NT2/D1 (cell line): Measurements from ENCODE around the gene PDGFC.

Source experiments
- DNase-seq: peaks from one replicate; pipeline ENCODE4 v3.0.0-alpha.2; 2011; ENCODE audit warnings: low read depth, low spot score
- H3K27me3 ChIP-seq: 2 replicates; pipeline ENCODE4 v1.6.0; 2011; ENCODE audit warnings: mild to moderate bottlenecking; ENCODE audit not compliant: insufficient read length, insufficient read depth
- H3K36me3 ChIP-seq: 2 replicates; pipeline ENCODE4 v1.6.1; 2011; ENCODE audit warnings: mild to moderate bottlenecking, low read length, mixed read lengths; ENCODE audit not compliant: insufficient read depth, insufficient read length
- H3K4me1 ChIP-seq: 2 replicates; pipeline ENCODE4 v1.5.1; 2011; ENCODE audit not compliant: insufficient read depth, insufficient read length
- H3K4me3 ChIP-seq: 2 replicates; pipeline ENCODE4 v1.5.1; 2011; ENCODE audit warnings: low read depth; ENCODE audit not compliant: insufficient read length
- H3K9ac ChIP-seq: 2 replicates; pipeline ENCODE4 v1.6.0; 2011; ENCODE audit warnings: low read depth; ENCODE audit not compliant: insufficient read length
- H3K9me3 ChIP-seq: 2 replicates; pipeline ENCODE4 v1.5.1; 2011; ENCODE audit warnings: mild to moderate bottlenecking, low read length; ENCODE audit not compliant: insufficient read depth
- SUZ12 ChIP-seq: IDR thresholded peaks from 2 replicates; pipeline ENCODE4 v1.6.1; 2011; ENCODE audit not compliant: insufficient read length, insufficient read depth; ENCODE audit errors: extremely low read depth
- YY1 ChIP-seq: IDR thresholded peaks from 2 replicates; pipeline ENCODE4 v1.6.1; 2011; ENCODE audit not compliant: insufficient read length, insufficient read depth
- ZNF274 ChIP-seq: IDR thresholded peaks from 2 replicates; pipeline ENCODE4 v1.6.1; 2011; ENCODE audit warnings: mild to moderate bottlenecking, low read depth, low read length

PDGFC gene

GRCh38 chr4:156956359-156956758 lies 15.2 kb downstream of the PDGFC start:
- TF ChIP-seq ZNF274 (no peak), YY1 (no peak), SUZ12 (no peak)
- no peak for DNase-seq
- H3K4me1 ChIP-seq: no peaks in the 10 kb centered on the region
- no peak overlapping the region for H3K9ac ChIP-seq
- H3K27me3 ChIP-seq: no peaks in the 10 kb centered on the region
- no peaks in the 10 kb centered on the region for H3K9me3 ChIP-seq
- H3K36me3 ChIP-seq: no peaks in the 10 kb centered on the region
- no peak overlapping the region for H3K4me3 ChIP-seq

GRCh38 chr4:156954587-156954986 lies 17.0 kb downstream of the PDGFC start:
- no peaks in the 10 kb centered on the region for H3K36me3 ChIP-seq
- no peak overlapping the region for H3K9ac ChIP-seq
- H3K9me3 ChIP-seq: no peaks in the 10 kb centered on the region
- H3K4me1 ChIP-seq: no peaks in the 10 kb centered on the region
- no peaks in the 10 kb centered on the region for H3K27me3 ChIP-seq
- no peak for DNase-seq
- no peak for TF ChIP-seq ZNF274
- H3K4me3 ChIP-seq: no peak overlapping the region

- DNase-seq: no peak
- H3K9ac ChIP-seq: no peak overlapping the region
- no peaks in the 10 kb centered on the region for H3K36me3 ChIP-seq
- TF ChIP-seq ZNF274 (no peak), SUZ12 (no peak), YY1 (no peak)
- H3K4me3 ChIP-seq: no peak overlapping the region
- H3K9me3 ChIP-seq: no peaks in the 10 kb centered on the region
- H3K4me1 ChIP-seq: no peaks in the 10 kb centered on the region
- H3K27me3 ChIP-seq: no peaks in the 10 kb centered on the region
Observed at GRCh38 chr4:156953951-156954350, 17.6 kb downstream of the PDGFC start.

- H3K4me1 ChIP-seq: no peaks in the 10 kb centered on the region
- no peaks in the 10 kb centered on the region for H3K27me3 ChIP-seq
- no peaks in the 10 kb centered on the region for H3K9me3 ChIP-seq
- no peaks in the 10 kb centered on the region for H3K36me3 ChIP-seq
- DNase-seq: no peak
- TF ChIP-seq YY1: no peak
- TF ChIP-seq ZNF274: no peak
- TF ChIP-seq SUZ12: no peak
- no peak overlapping the region for H3K4me3 ChIP-seq
- no peak overlapping the region for H3K9ac ChIP-seq
Observed at GRCh38 chr4:156953001-156953400, 18.6 kb downstream of the PDGFC start.

GRCh38 chr4:156952078-156952759 lies 19.4 kb downstream of the PDGFC start:
- no peaks in the 10 kb centered on the region for H3K9me3 ChIP-seq
- no peaks in the 10 kb centered on the region for H3K27me3 ChIP-seq
- H3K36me3 ChIP-seq: no peaks in the 10 kb centered on the region
- no peak for DNase-seq
- H3K9ac ChIP-seq: no peak overlapping the region
- TF ChIP-seq ZNF274 (no peak), YY1 (no peak), SUZ12 (no peak)
- H3K4me3 ChIP-seq: no peak overlapping the region
- no peaks in the 10 kb centered on the region for H3K4me1 ChIP-seq

- H3K4me3 ChIP-seq: no peak overlapping the region
- no peaks in the 10 kb centered on the region for H3K27me3 ChIP-seq
- no peak for DNase-seq
- H3K4me1 ChIP-seq: no peaks in the 10 kb centered on the region
- TF ChIP-seq YY1 (no peak), ZNF274 (no peak), SUZ12 (no peak)
- H3K36me3 ChIP-seq: no peaks in the 10 kb centered on the region
- no peaks in the 10 kb centered on the region for H3K9me3 ChIP-seq
- H3K9ac ChIP-seq: no peak overlapping the region
Observed at GRCh38 chr4:156950948-156951347, 20.7 kb downstream of the PDGFC start.

- DNase-seq: no peak
- Histone ChIP-seq H3K36me3 (no peaks in the 10 kb centered on the region), H3K9ac (no peak overlapping the region), H3K4me3 (no peak overlapping the region), H3K4me1 (no peaks in the 10 kb centered on the region), H3K9me3 (no peaks in the 10 kb centered on the region), H3K27me3 (no peaks in the 10 kb centered on the region)
- no peak for TF ChIP-seq YY1
- no peak for TF ChIP-seq ZNF274
- TF ChIP-seq SUZ12: no peak
Observed at GRCh38 chr4:156950090-156950489, 21.5 kb downstream of the PDGFC start.
